ENCODE data around the gene SINHCAF. TPM values are rescaled to one million over a fixed set of nuclear protein-coding genes. Genes with fewer than 3 reads are reported as not detected.

Gene SINHCAF
- total RNA-seq, 1 donor from 2014 or later = 115 TPM

DNA sequence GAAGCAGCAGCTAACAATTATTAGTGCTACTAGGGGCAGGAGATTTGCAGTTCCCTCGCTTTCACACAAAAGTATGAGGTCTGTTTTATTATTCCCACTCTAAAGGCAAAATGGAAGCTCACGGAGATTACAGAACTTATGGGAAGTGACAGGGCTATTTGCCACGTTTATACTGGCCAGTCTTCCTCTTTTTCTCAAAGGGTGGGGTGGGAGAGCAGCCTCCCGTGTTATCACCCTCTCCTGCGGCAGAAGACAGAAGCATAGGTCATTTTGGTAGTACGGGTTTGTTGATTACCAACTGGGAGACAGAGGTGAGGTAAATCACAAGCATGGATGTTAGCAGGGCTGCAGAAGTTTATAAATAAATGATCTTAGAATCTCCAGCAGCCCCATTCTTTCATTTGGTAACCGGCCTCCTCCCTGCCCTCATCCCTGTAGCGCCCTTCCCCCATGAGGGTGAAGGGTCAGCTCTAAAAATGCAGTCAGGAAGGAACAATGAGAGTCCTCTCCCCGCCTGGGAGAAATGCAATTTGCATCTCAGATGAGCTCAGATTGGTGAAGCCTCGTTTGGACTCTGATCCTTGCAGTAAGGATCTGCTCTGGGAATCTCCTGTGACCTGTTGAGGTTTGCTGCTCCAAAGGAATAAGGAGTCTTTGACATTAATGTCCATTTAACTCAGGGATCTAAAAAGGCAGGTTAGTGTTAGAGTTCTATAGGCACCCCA is 44.7 kb upstream of the SINHCAF start:
- Mint-ChIP-seq H3K4me1 (ENCODE audit: low read depth, unreplicated experiment) (peaks cover 26% of the 10 kb centered on the region), H3K9me3 (ENCODE audit: unreplicated experiment) (no peaks in the 10 kb centered on the region), H3K36me3 (ENCODE audit: low read depth, unreplicated experiment) (no peaks in the 10 kb centered on the region), H3K4me3 (ENCODE audit: unreplicated experiment) (peak overlapping the region; percentile 58), H3K27ac (ENCODE audit: unreplicated experiment) (peak overlapping the region; percentile 96), H3K27me3 (ENCODE audit: low read depth, unreplicated experiment) (no peaks in the 10 kb centered on the region)
- no peak overlapping the region for H3K4me3 ChIP-seq (ENCODE audit: insufficient read depth, low read depth, low read length)
- peak overlapping the region; percentile 14 for H3K9ac ChIP-seq (ENCODE audit: low read length)
- no peaks in the 10 kb centered on the region for H4K20me1 ChIP-seq (ENCODE audit: insufficient read depth, low read length)
- H3K36me3 ChIP-seq (ENCODE audit: insufficient read depth, low read length) = no peaks in the 10 kb centered on the region
- H2AFZ ChIP-seq (ENCODE audit: low read depth, low read length) = peak overlapping the region; percentile 69
- DNase-seq (ENCODE audit: low read depth) (no peak), FAIRE-seq (no peak)
- H3K79me2 ChIP-seq (ENCODE audit: insufficient read depth, low read length) = no peaks in the 10 kb centered on the region
- H3K27me3 ChIP-seq (ENCODE audit: insufficient read depth, low read length) = no peaks in the 10 kb centered on the region
- H3K9me3 ChIP-seq (ENCODE audit: insufficient read depth, low read depth, low read length) = no peaks in the 10 kb centered on the region
- no peak for TF ChIP-seq EZH2 (IDR thresholded peaks at IDR 0.05; ENCODE audit: insufficient read depth, low read length)
- TF ChIP-seq, protein P1, sequence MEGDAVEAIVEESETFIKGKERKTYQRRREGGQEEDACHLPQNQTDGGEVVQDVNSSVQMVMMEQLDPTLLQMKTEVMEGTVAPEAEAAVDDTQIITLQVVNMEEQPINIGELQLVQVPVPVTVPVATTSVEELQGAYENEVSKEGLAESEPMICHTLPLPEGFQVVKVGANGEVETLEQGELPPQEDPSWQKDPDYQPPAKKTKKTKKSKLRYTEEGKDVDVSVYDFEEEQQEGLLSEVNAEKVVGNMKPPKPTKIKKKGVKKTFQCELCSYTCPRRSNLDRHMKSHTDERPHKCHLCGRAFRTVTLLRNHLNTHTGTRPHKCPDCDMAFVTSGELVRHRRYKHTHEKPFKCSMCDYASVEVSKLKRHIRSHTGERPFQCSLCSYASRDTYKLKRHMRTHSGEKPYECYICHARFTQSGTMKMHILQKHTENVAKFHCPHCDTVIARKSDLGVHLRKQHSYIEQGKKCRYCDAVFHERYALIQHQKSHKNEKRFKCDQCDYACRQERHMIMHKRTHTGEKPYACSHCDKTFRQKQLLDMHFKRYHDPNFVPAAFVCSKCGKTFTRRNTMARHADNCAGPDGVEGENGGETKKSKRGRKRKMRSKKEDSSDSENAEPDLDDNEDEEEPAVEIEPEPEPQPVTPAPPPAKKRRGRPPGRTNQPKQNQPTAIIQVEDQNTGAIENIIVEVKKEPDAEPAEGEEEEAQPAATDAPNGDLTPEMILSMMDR (IDR thresholded peaks at IDR 0.05; ENCODE audit: insufficient read depth, low read depth, low read length) = no peak
- H3K4me1 ChIP-seq (ENCODE audit: insufficient read depth, low read length) = peaks cover 3% of the 10 kb centered on the region
- H3K4me2 ChIP-seq (ENCODE audit: low read length) = peak overlapping the region; percentile 60
- no peak overlapping the region for H3K27ac ChIP-seq (ENCODE audit: low read depth, low read length)

- no peak overlapping the region for H3K27ac ChIP-seq (ENCODE audit: low read depth, low read length)
- Mint-ChIP-seq H3K4me1 (ENCODE audit: low read depth, unreplicated experiment) (peaks cover 26% of the 10 kb centered on the region), H3K4me3 (ENCODE audit: unreplicated experiment) (peak overlapping the region; percentile 58), H3K36me3 (ENCODE audit: low read depth, unreplicated experiment) (no peaks in the 10 kb centered on the region), H3K27ac (ENCODE audit: unreplicated experiment) (peak overlapping the region; percentile 96), H3K27me3 (ENCODE audit: low read depth, unreplicated experiment) (no peaks in the 10 kb centered on the region), H3K9me3 (ENCODE audit: unreplicated experiment) (no peaks in the 10 kb centered on the region)
- no peaks in the 10 kb centered on the region for H4K20me1 ChIP-seq (ENCODE audit: insufficient read depth, low read length)
- H3K27me3 ChIP-seq (ENCODE audit: insufficient read depth, low read length) = no peaks in the 10 kb centered on the region
- H3K79me2 ChIP-seq (ENCODE audit: insufficient read depth, low read length) = no peaks in the 10 kb centered on the region
- DNase-seq (ENCODE audit: low read depth) = peak; percentile 31
- H3K9ac ChIP-seq (ENCODE audit: low read length) = peak overlapping the region; percentile 14
- peak; percentile 41 for FAIRE-seq
- no peak overlapping the region for H3K4me3 ChIP-seq (ENCODE audit: insufficient read depth, low read depth, low read length)
- H3K4me2 ChIP-seq (ENCODE audit: low read length) = peak overlapping the region; percentile 60
- TF ChIP-seq, protein P1 (IDR thresholded peaks at IDR 0.05; ENCODE audit: insufficient read depth, low read depth, low read length) = no peak
- TF ChIP-seq EZH2 (IDR thresholded peaks at IDR 0.05; ENCODE audit: insufficient read depth, low read length) = no peak
- no peaks in the 10 kb centered on the region for H3K9me3 ChIP-seq (ENCODE audit: insufficient read depth, low read depth, low read length)
- peaks cover 3% of the 10 kb centered on the region for H3K4me1 ChIP-seq (ENCODE audit: insufficient read depth, low read length)
- H3K36me3 ChIP-seq (ENCODE audit: insufficient read depth, low read length) = no peaks in the 10 kb centered on the region
- peak overlapping the region; percentile 69 for H2AFZ ChIP-seq (ENCODE audit: low read depth, low read length)
These were observed 44.0 kb upstream of the SINHCAF start for GRCh38 chr12:31369712-31370521.

Data from astrocyte (in vitro differentiated cells and primary cell).